ENCODE data around the gene VAX1.
A peak's percentile ranks its signal among the peaks of the same experiment; 100 is the strongest.

The VAX1 gene

GRCh38 chr10:117136391-117136975 is 1.6 kb downstream of the VAX1 start:
- TF ChIP-seq CTCF (conservative IDR thresholded peaks at IDR 0.05) (no peak), ZFX (IDR thresholded peaks at IDR 0.05) (no peak)
- H3K27ac ChIP-seq: peak overlapping the region; percentile 58

- no peak overlapping the region for H3K27ac ChIP-seq
- TF ChIP-seq ZFX (IDR thresholded peaks at IDR 0.05): no peak
- TF ChIP-seq CTCF (conservative IDR thresholded peaks at IDR 0.05): no peak
Observed at GRCh38 chr10:117135480-117136140, 2.5 kb downstream of the VAX1 start.

- TF ChIP-seq CTCF (conservative IDR thresholded peaks at IDR 0.05) (no peak), ZFX (IDR thresholded peaks at IDR 0.05) (no peak)
- no peak overlapping the region for H3K27ac ChIP-seq
Observed at GRCh38 chr10:117135026-117135372, 3.1 kb downstream of the VAX1 start.

GRCh38 chr10:117134306-117135025 is 3.6 kb downstream of the VAX1 start:
- TF ChIP-seq CTCF (conservative IDR thresholded peaks at IDR 0.05) (no peak), ZFX (IDR thresholded peaks at IDR 0.05) (no peak)
- H3K27ac ChIP-seq: no peak overlapping the region

- H3K27ac ChIP-seq: no peak overlapping the region
- TF ChIP-seq CTCF (conservative IDR thresholded peaks at IDR 0.05) (no peak), ZFX (IDR thresholded peaks at IDR 0.05) (no peak)
Observed at GRCh38 chr10:117134056-117134305, 4.1 kb downstream of the VAX1 start.

- TF ChIP-seq ZFX (IDR thresholded peaks at IDR 0.05) (no peak), CTCF (conservative IDR thresholded peaks at IDR 0.05) (no peak)
- no peak overlapping the region for H3K27ac ChIP-seq
Observed at GRCh38 chr10:117133273-117134055, 4.6 kb downstream of the VAX1 start.

- TF ChIP-seq CTCF (conservative IDR thresholded peaks at IDR 0.05) (no peak), ZFX (IDR thresholded peaks at IDR 0.05) (no peak)
- no peak overlapping the region for H3K27ac ChIP-seq
Observed at GRCh38 chr10:117132751-117133231, 5.3 kb downstream of the VAX1 start.

Measured in C4-2B (cell line).